ENCODE measurements around the gene FNDC3B. TPM values are rescaled to one million over a fixed set of nuclear protein-coding genes. Genes with fewer than 3 reads are reported as not detected.

FNDC3B gene
- total and polyA plus RNA-seq, 12 donors, result 9.7 to 118 (median 85.0) TPM

DNA sequence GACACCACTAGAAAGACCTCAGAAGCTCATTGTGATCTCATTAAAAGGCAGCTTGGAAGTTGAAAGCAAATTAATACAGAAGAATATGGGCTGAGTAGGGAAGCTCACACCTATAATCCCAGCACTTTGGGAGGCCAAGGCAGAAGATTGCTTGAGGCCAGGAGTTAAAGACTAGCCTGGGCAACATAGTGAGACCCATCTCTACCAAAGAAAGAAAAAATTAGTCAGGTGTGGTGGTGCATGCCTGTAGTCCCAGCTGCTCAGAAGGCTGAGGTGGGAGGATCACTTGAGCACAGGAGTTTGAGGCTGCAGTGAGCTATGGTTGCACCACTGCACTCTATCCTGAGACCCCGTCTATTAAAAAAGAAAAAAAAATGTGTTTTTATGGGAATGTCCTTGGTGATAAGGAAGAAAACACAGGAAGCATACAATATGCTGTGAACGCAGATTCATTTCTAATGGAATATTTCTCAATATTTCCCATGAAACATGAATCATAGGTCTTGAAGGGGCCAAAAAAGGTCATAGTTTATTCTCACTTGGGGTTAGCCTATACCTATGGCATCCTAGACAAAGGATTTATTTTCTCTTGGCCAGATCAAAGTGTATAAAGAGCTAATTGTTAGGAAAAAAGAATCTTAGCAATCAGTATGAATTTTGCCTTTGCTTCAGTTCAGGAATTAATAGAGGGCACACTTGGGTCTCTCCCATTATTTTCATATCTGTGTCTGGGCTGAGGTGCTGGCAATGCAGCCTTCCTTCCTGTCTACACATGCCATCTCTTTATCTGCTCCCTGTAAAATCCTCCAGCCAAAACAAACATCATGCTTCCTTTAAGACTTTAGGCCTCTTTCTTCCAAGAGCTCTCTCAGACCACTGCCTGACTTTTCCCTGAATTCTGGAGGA is 98.2 kb downstream of the FNDC3B start:
- peaks cover 38 to 100% (median 80%) of the 10 kb centered on the region in 9 donors for H3K4me1 ChIP-seq
- WGBS, 2 donors, result 29 to 41% methylated on average over 2 of the region's 2 CpGs
- DNase-seq (no peak), ATAC-seq (peak in 7 of 8 donors; percentile 8 to 42 (median 29))
- intact Hi-C loops (cut with DNase I), result loop anchor here in 2 of 10 donors (5.0 to 10.0 kb wide), 2 partner anchors 65 to 93 kb away; no protein-coding TSS in a partner anchor
- peak overlapping the region; percentile 8 to 88 (median 70) for H3K27ac ChIP-seq
- no peaks in the 10 kb centered on the region for H3K27me3 ChIP-seq
- H3K36me3 ChIP-seq, result peaks cover 0 to 23% (median 0%) of the 10 kb centered on the region in 9 donors
- no peak overlapping the region for H3K4me3 ChIP-seq
- TF ChIP-seq, protein P1, sequence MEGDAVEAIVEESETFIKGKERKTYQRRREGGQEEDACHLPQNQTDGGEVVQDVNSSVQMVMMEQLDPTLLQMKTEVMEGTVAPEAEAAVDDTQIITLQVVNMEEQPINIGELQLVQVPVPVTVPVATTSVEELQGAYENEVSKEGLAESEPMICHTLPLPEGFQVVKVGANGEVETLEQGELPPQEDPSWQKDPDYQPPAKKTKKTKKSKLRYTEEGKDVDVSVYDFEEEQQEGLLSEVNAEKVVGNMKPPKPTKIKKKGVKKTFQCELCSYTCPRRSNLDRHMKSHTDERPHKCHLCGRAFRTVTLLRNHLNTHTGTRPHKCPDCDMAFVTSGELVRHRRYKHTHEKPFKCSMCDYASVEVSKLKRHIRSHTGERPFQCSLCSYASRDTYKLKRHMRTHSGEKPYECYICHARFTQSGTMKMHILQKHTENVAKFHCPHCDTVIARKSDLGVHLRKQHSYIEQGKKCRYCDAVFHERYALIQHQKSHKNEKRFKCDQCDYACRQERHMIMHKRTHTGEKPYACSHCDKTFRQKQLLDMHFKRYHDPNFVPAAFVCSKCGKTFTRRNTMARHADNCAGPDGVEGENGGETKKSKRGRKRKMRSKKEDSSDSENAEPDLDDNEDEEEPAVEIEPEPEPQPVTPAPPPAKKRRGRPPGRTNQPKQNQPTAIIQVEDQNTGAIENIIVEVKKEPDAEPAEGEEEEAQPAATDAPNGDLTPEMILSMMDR (IDR thresholded peaks at IDR 0.05), result no peak
- no peaks in the 10 kb centered on the region for H3K9me3 ChIP-seq

DNA sequence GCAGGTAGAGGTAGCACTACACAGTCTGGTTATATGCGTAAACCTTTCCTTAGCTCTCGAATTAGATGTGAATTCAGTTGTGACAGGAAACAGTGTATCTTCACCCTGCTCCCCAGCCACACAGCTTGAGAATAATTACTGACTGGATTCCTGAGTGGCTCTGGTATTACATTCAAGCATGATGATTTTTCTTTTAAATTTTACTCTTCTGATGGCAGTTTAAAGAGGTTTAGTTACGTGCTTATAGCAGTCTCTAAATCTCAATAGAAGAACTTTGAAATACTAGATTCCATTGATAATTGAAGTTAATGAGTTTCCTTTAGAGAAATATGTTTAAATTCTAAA is 98.8 kb downstream of the FNDC3B start:
- intact Hi-C loops (cut with DNase I), result loop anchor here in 2 of 10 donors (5.0 to 10.0 kb wide), 2 partner anchors 64 to 93 kb away; no protein-coding TSS in a partner anchor
- WGBS, 2 donors, result 47 to 61% methylated on average over 3 of the region's 3 CpGs
- Histone ChIP-seq H3K27ac (peak overlapping the region; percentile 8 to 88 (median 70)), H3K4me3 (no peak overlapping the region), H3K27me3 (no peaks in the 10 kb centered on the region), H3K9me3 (peaks cover 0 to 5% (median 0%) of the 10 kb centered on the region in 11 donors), H3K36me3 (peaks cover 0 to 23% (median 0%) of the 10 kb centered on the region in 9 donors), H3K4me1 (peaks cover 38 to 100% (median 81%) of the 10 kb centered on the region in 9 donors)
- DNase-seq (no peak), ATAC-seq (peak in 4 of 8 donors; percentile 7 to 25 (median 14))
- TF ChIP-seq, protein P1 (IDR thresholded peaks at IDR 0.05), result no peak

DNA sequence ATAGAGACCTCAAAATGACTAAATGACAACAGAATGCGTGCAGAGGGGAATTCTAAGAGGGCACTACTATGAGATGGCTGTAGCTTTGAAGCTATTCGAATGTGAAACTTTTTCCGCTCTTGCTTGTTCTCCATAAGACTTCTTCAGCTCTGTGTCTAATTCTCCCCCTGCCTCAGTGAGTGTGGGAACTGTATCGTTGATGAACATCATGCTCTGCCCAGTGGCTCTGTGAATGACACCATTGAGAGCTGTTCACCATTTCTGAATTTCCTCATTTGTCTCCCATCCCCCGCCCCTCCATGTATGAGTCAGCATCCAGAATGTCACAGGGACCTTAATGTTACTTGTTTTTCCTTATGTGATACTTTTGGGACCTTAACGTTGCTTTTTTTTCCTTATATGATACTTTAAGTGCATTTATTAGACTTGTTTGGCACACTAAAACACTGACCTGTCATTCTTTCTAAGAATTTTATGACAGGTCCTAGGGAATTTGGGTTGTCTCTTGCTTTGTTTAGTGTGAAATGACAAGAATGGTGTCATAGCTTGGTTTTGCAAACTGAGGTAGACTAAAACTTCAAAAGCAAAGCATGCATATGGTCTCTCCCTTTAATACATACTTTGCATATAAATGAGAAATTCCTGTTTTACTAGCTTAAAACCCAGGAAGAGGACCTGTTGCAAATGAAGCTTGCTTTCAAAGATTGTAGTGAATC is 99.6 kb downstream of the FNDC3B start:
- Histone ChIP-seq H3K27me3 (no peaks in the 10 kb centered on the region), H3K36me3 (peaks cover 0 to 15% (median 0%) of the 10 kb centered on the region in 9 donors), H3K9me3 (peaks cover 0 to 6% (median 0%) of the 10 kb centered on the region in 11 donors), H3K4me3 (no peak overlapping the region), H3K4me1 (peaks cover 38 to 100% (median 81%) of the 10 kb centered on the region in 9 donors), H3K27ac (peak overlapping the region in 8 of 10 donors; percentile 45 to 88 (median 75))
- ATAC-seq (peak; percentile 36 to 67 (median 56)), DNase-seq (peak in 1 of 2 donors; percentile 68)
- TF ChIP-seq, protein P1 (IDR thresholded peaks at IDR 0.05), result no peak
- intact Hi-C loops (cut with DNase I), result loop anchor here in 2 of 10 donors (5.0 to 10.0 kb wide), 2 partner anchors 63 to 94 kb away; no protein-coding TSS in a partner anchor
- 63 to 66% methylated on average over 6 of the region's 6 CpGs for WGBS, 2 donors

Data from heart right ventricle (tissue), 16 donors.